HEK293 (cell line): ENCODE data around the gene LRP3.
"Not testable (repeated sequence)": the region's sequence is repeated elsewhere in the genome, so short reads cannot be mapped to it uniquely, and the experiment has no call there.

ENCODE experiments used
- CTCF ChIA-PET: fragments of 350-600 bp; formaldehyde crosslinking; extraction: SDS; loops from one replicate; lab custom pipeline; 2021; ENCODE audit warnings: antibody characterized with exemption; lab: Yijun Ruan, JAX
- POLR2A ChIA-PET: fragments of 300-600 bp; formaldehyde crosslinking; extraction: SDS; loops from one replicate; lab custom pipeline; 2020; ENCODE audit warnings: antibody characterized with exemption, inconsistent platforms; lab: Yijun Ruan, JAX
- H3K27ac ChIP-seq: fragments of 200-500 bp; sonication (Bioruptor generic); 2 replicates; pipeline ENCODE4 v1.5.1; 2014; ENCODE audit warnings: low read depth, low read length, control low read depth, inconsistent platforms; ENCODE audit errors: extremely low read depth
- H3K36me3 ChIP-seq, 2 experiments: fragments of 200-500 bp in 1 of 2; sonication (Bioruptor generic) in 1 of 2; 1 replicate in 1 of 2; 2 replicates in 1 of 2; pipeline ENCODE4 v1.5.1; 2014 to 2017; ENCODE audit warnings: inconsistent platforms in 2 of 2, low read length in 2 of 2; ENCODE audit not compliant: control insufficient read depth in 2 of 2, insufficient read depth in 1 of 2
- H3K4me1 ChIP-seq: fragments of 200-500 bp; sonication (Bioruptor generic); 2 replicates; pipeline ENCODE4 v1.5.1; 2014; ENCODE audit warnings: mild to moderate bottlenecking, low read length, inconsistent platforms; ENCODE audit not compliant: control insufficient read depth, insufficient read depth
- H3K4me3 ChIP-seq: 2 replicates; pipeline ENCODE4 v1.5.1; 2011; ENCODE audit warnings: low read depth, mild to moderate bottlenecking, control low read depth, low read length, moderate library complexity
- H3K9me3 ChIP-seq: fragments of 200-500 bp; sonication (Bioruptor generic); 2 replicates; pipeline ENCODE4 v1.5.1; 2014; ENCODE audit warnings: low read depth, low read length, inconsistent platforms; ENCODE audit not compliant: control insufficient read depth, insufficient read depth
- BCL6B ChIP-seq: fragments of 450-650 bp; formaldehyde crosslinking; IDR thresholded peaks from 2 replicates; pipeline ENCODE4 v1.5.1; 2017; ENCODE audit warnings: missing biosample characterization, missing genetic modification characterization
- EGR2 ChIP-seq: fragments of 450-650 bp; formaldehyde crosslinking; IDR thresholded peaks from 2 replicates; pipeline ENCODE4 v1.5.1; 2016; ENCODE audit warnings: low read depth, missing biosample characterization, missing genetic modification characterization
- GLIS1 ChIP-seq: fragments of 450-650 bp; formaldehyde crosslinking; IDR thresholded peaks from 2 replicates; pipeline ENCODE4 v1.5.1; 2016; ENCODE audit warnings: missing biosample characterization, missing genetic modification characterization
- GLIS2 ChIP-seq: fragments of 450-650 bp; formaldehyde crosslinking; IDR thresholded peaks from 2 replicates; pipeline ENCODE4 v1.5.1; 2016; ENCODE audit warnings: missing biosample characterization, missing genetic modification characterization
- PRDM1 ChIP-seq: fragments of 450-650 bp; formaldehyde crosslinking; IDR thresholded peaks from 2 replicates; pipeline ENCODE4; 2016; ENCODE audit warnings: missing biosample characterization, missing genetic modification characterization
- SETDB1 ChIP-seq: IDR thresholded peaks from one replicate; pipeline ENCODE4 v1.6.1; 2017; ENCODE audit warnings: mild to moderate bottlenecking, low read length, moderate library complexity, mixed read lengths; ENCODE audit not compliant: insufficient read length
- ZNF16 ChIP-seq: fragments of 450-650 bp; formaldehyde crosslinking; IDR thresholded peaks from 2 replicates; pipeline ENCODE4 v1.5.1; 2016; ENCODE audit warnings: low read depth, missing biosample characterization, missing genetic modification characterization
- ZNF184 ChIP-seq: fragments of 450-650 bp; IDR thresholded peaks from 2 replicates; pipeline ENCODE4 v1.5.1; 2018; ENCODE audit warnings: missing biosample characterization, mild to moderate bottlenecking, missing genetic modification characterization
- ZNF19 ChIP-seq: fragments of 450-650 bp; formaldehyde crosslinking; IDR thresholded peaks from 2 replicates; pipeline ENCODE4; 2016; ENCODE audit warnings: missing biosample characterization, missing genetic modification characterization, low read depth
- ZNF24 ChIP-seq: fragments of 450-650 bp; formaldehyde crosslinking; IDR thresholded peaks from 2 replicates; pipeline ENCODE4 v1.5.1; 2016; ENCODE audit warnings: missing biosample characterization, missing genetic modification characterization
- ZNF248 ChIP-seq: fragments of 450-650 bp; formaldehyde crosslinking; IDR thresholded peaks from 2 replicates; pipeline ENCODE4 v1.5.1; 2017; ENCODE audit warnings: missing biosample characterization, missing genetic modification characterization
- ZNF311 ChIP-seq: fragments of 450-650 bp; formaldehyde crosslinking; IDR thresholded peaks from 2 replicates; pipeline ENCODE4 v1.5.1; 2017; ENCODE audit warnings: missing biosample characterization, missing genetic modification characterization, borderline replicate concordance
- ZNF341 ChIP-seq: fragments of 450-650 bp; formaldehyde crosslinking; IDR thresholded peaks from 2 replicates; pipeline ENCODE4; 2016; ENCODE audit warnings: low read depth, missing biosample characterization, missing genetic modification characterization
- ZNF366 ChIP-seq: fragments of 450-650 bp; formaldehyde crosslinking; conservative IDR thresholded peaks from 2 replicates; pipeline ENCODE4 v1.5.1; 2016; ENCODE audit warnings: missing biosample characterization, missing genetic modification characterization
- ZNF571 ChIP-seq: fragments of 450-650 bp; formaldehyde crosslinking; IDR thresholded peaks from 2 replicates; pipeline ENCODE4 v1.5.0; 2017; ENCODE audit warnings: missing biosample characterization, missing genetic modification characterization
- ZNF585B ChIP-seq: fragments of 450-650 bp; formaldehyde crosslinking; IDR thresholded peaks from 2 replicates; pipeline ENCODE4 v1.5.1; 2016; ENCODE audit warnings: missing biosample characterization, missing genetic modification characterization
- ZNF600 ChIP-seq: fragments of 450-650 bp; formaldehyde crosslinking; IDR thresholded peaks from 2 replicates; pipeline ENCODE4 v1.5.1; 2016; ENCODE audit warnings: missing biosample characterization, missing genetic modification characterization
- ZNF610 ChIP-seq: fragments of 450-650 bp; formaldehyde crosslinking; IDR thresholded peaks from 2 replicates; pipeline ENCODE4 v1.5.1; 2016; ENCODE audit warnings: missing biosample characterization, missing genetic modification characterization, borderline replicate concordance
- ZNF707 ChIP-seq: fragments of 450-650 bp; formaldehyde crosslinking; IDR thresholded peaks from 2 replicates; pipeline ENCODE4 v1.5.1; 2016; ENCODE audit warnings: missing biosample characterization, missing genetic modification characterization
- TF ChIP-seq, protein P1 (sequence below): fragments of 450-650 bp; formaldehyde crosslinking; IDR thresholded peaks from 2 replicates; pipeline ENCODE4 v1.5.1; 2016; ENCODE audit warnings: missing biosample characterization, missing genetic modification characterization

LRP3 gene

DNA sequence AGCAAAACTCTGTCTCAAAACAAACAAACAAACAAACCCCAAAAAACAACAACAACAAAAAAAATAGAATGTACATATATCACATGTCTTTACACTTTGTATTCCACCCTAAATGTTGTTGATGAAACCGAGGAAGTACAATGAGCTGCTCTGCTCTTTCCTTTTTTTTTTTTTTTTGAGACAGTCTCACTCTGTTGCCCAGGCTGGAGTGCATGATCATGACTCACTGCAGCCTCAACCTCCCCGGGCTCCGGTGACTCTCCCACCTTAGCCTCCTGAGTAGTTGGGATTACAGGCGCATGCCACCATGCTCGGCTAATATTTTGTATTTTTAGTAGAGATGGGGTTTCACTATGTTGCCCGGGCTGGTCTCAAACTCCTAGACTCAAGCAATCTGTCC, 30.6 kb upstream of the LRP3 start:
- Histone ChIP-seq H3K4me3 (no peak overlapping the region), H3K9me3 (peaks cover 5% of the 10 kb centered on the region), H3K4me1 (peaks cover 9% of the 10 kb centered on the region), H3K27ac (no peak overlapping the region), H3K36me3 (no peaks in the 10 kb centered on the region; a peak in 1 of 3 replicates)
- TF ChIP-seq ZNF707 (tag by site-specific recombination) (no peak), ZNF184 (tag by site-specific recombination) (no peak), EGR2 (tag by site-specific recombination) (no peak), ZNF341 (tag by site-specific recombination) (no peak), ZNF600 (tag by site-specific recombination) (no peak)
- POLR2A ChIA-PET, result interaction anchor here (1.4 to 4.6 kb wide), 2 partner anchors 10 to 14 kb away, joined by 3 to 43 read pairs; no protein-coding TSS in a partner anchor
- CTCF ChIA-PET, result interaction anchor here (0.6 to 5.4 kb wide), 5 partner anchors 11 to 21 kb away, joined by 4 to 35 read pairs (median 5); no protein-coding TSS in a partner anchor

GRCh38 chr19:33166037-33166436, 28.1 kb upstream of the LRP3 start:
- H3K9me3 ChIP-seq, result peaks cover 15% of the 10 kb centered on the region
- not testable (repeated sequence) for H3K27ac ChIP-seq, H3K4me3 ChIP-seq, H3K36me3 ChIP-seq, H3K4me1 ChIP-seq
- POLR2A ChIA-PET, result interaction anchor here (4.6 kb wide), 1 partner anchor 11 kb away, joined by 43 read pairs; no protein-coding TSS in a partner anchor
- TF ChIP-seq GLIS2 (tag by site-specific recombination), result peak; percentile 39; the same call in 1 of the 2 replicates
- TF ChIP-seq GLIS1 (tag by site-specific recombination), result peak; percentile 80
- CTCF ChIA-PET, result interaction anchor here (1.7 to 13.1 kb wide), 3 partner anchors 11 to 23 kb away, joined by 6 to 154 read pairs (median 10); partner anchors contain the start of gene LRP3

GRCh38 chr19:33167438-33167837, 26.7 kb upstream of the LRP3 start:
- Histone ChIP-seq H3K36me3 (peaks cover 0 to 7% of the 10 kb centered on the region in 2 experiments; a peak in 1 of 3 replicates), H3K4me1 (peaks cover 3% of the 10 kb centered on the region), H3K9me3 (peaks cover 15% of the 10 kb centered on the region), H3K27ac (no peak overlapping the region), H3K4me3 (no peak overlapping the region)
- CTCF ChIA-PET, result interaction anchor here (0.6 to 13.1 kb wide), 4 partner anchors 9 to 611 kb away, joined by 3 to 154 read pairs (median 8); partner anchors contain the start of gene LRP3
- POLR2A ChIA-PET, result interaction anchor here (0.7 to 4.6 kb wide), 2 partner anchors 10 to 476 kb away, joined by 3 to 43 read pairs; partner anchors contain the start of gene NUDT19
- TF ChIP-seq ZNF311 (tag by site-specific recombination), result peak; percentile 31; the same call in 1 of the 2 replicates
- TF ChIP-seq, protein P1, sequence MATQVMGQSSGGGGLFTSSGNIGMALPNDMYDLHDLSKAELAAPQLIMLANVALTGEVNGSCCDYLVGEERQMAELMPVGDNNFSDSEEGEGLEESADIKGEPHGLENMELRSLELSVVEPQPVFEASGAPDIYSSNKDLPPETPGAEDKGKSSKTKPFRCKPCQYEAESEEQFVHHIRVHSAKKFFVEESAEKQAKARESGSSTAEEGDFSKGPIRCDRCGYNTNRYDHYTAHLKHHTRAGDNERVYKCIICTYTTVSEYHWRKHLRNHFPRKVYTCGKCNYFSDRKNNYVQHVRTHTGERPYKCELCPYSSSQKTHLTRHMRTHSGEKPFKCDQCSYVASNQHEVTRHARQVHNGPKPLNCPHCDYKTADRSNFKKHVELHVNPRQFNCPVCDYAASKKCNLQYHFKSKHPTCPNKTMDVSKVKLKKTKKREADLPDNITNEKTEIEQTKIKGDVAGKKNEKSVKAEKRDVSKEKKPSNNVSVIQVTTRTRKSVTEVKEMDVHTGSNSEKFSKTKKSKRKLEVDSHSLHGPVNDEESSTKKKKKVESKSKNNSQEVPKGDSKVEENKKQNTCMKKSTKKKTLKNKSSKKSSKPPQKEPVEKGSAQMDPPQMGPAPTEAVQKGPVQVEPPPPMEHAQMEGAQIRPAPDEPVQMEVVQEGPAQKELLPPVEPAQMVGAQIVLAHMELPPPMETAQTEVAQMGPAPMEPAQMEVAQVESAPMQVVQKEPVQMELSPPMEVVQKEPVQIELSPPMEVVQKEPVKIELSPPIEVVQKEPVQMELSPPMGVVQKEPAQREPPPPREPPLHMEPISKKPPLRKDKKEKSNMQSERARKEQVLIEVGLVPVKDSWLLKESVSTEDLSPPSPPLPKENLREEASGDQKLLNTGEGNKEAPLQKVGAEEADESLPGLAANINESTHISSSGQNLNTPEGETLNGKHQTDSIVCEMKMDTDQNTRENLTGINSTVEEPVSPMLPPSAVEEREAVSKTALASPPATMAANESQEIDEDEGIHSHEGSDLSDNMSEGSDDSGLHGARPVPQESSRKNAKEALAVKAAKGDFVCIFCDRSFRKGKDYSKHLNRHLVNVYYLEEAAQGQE (tag by site-specific recombination), result no peak
- TF ChIP-seq SETDB1, result peak; percentile 32
- TF ChIP-seq ZNF571 (tag by site-specific recombination), result 0 out of 2 replicates have a peak, but pooled peaks have one; percentile 59
- peak; percentile 32; the same call in 1 of the 2 replicates for TF ChIP-seq ZNF585B (tag by site-specific recombination)
- 0 out of 2 replicates have a peak, but pooled peaks have one; percentile 51 for TF ChIP-seq ZNF610 (tag by site-specific recombination)
- TF ChIP-seq BCL6B (tag by site-specific recombination), result 0 out of 2 replicates have a peak, but pooled peaks have one; percentile 41
- TF ChIP-seq ZNF19 (tag by site-specific recombination), result no peak
- no peak for TF ChIP-seq ZNF16
- peak; percentile 76; the same call in 1 of the 2 replicates for TF ChIP-seq PRDM1
- TF ChIP-seq ZNF24 (tag by site-specific recombination), result no peak
- TF ChIP-seq ZNF366, result peak; percentile 93
- 0 out of 2 replicates have a peak, but pooled peaks have one; percentile 39 for TF ChIP-seq ZNF248 (tag by site-specific recombination)
